ENCODE results near the gene CAV2.

Gene CAV2

DNA sequence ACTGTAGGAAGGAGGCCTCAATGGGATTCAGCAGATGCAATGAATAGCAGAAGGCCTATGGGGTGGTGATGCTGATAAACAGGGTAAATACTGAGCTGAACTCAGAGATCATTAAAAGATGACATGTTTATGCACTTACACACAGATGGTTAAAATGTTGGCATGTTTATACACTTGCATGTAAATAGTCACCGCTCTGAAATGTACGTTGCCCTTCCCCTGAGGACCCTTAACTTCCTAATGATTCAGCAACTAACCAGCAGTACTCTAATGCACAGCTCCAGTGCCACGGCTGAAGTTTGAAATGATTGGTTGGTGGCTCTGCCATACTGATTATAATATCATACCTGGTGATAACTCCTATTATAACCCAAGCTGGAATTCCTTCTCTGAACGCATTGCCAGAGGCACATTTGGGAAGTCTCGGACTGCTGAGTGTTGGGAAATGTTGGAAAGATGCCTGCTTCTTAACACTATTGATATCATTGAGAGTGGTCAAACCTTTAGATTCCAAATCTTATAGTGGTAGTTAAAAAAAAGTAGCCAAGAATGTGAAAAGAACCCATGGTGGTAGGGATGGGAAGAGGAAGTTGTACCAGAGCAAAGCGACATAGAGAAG lies 21.6 kb downstream of the CAV2 start:
- in situ Hi-C loops (cut with MboI; ENCODE audit: low pct_unique_long_range_greater_than_20kb, low sequenced_read_pairs, unreplicated experiment) = no loop called here
- TF ChIP-seq, protein P1, sequence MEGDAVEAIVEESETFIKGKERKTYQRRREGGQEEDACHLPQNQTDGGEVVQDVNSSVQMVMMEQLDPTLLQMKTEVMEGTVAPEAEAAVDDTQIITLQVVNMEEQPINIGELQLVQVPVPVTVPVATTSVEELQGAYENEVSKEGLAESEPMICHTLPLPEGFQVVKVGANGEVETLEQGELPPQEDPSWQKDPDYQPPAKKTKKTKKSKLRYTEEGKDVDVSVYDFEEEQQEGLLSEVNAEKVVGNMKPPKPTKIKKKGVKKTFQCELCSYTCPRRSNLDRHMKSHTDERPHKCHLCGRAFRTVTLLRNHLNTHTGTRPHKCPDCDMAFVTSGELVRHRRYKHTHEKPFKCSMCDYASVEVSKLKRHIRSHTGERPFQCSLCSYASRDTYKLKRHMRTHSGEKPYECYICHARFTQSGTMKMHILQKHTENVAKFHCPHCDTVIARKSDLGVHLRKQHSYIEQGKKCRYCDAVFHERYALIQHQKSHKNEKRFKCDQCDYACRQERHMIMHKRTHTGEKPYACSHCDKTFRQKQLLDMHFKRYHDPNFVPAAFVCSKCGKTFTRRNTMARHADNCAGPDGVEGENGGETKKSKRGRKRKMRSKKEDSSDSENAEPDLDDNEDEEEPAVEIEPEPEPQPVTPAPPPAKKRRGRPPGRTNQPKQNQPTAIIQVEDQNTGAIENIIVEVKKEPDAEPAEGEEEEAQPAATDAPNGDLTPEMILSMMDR (IDR thresholded peaks at IDR 0.05; ENCODE audit: extremely low read depth, insufficient read depth, missing control alignments) = no peak

DNA sequence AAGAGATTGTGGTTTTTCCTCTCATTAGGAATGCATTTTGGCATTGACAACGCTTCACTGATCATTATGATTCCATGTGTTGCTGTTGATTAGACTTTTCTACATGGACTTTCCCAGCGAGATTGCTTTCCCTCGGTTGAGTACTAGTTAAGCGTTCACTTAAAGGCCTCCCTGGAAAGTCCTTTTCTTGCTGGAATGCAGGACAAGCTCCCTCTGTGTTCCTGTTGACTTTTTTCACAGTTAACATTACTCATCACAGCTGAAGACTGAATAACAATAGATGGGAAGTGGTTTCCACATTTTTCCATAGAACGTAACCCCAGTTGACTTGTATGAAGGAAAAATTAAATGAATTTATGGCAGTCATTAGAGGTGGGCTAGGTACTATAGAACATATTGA lies 22.7 kb downstream of the CAV2 start:
- TF ChIP-seq, protein P1 (IDR thresholded peaks at IDR 0.05; ENCODE audit: extremely low read depth, insufficient read depth, missing control alignments) = no peak
- in situ Hi-C loops (cut with MboI; ENCODE audit: low pct_unique_long_range_greater_than_20kb, low sequenced_read_pairs, unreplicated experiment) = no loop called here

More for the DNA sequence above, 21.6 kb downstream of the CAV2 start:
- no peak for DNase-seq (ENCODE audit: low spot score)

DNA sequence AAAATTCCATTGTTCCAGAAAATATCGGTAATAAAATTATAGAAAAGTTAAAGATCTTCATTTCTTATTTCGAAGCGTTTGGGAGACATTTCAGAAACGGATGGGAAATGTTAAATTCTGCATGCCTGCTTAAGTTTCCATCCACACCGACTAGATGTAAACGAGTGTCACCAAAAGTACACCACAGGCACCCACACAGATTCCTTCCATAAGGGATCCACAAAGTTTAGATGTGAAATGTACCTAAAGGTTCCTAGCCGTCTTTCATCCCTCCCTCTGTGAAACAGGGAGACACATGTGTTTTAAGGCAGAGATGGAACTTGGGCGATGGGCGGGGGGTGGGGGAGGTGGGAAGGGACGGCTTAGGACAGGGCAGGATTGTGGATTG lies 24.7 kb downstream of the CAV2 start:
- DNase-seq (ENCODE audit: low spot score) = no peak
- TF ChIP-seq, protein P1 (IDR thresholded peaks at IDR 0.05; ENCODE audit: extremely low read depth, insufficient read depth, missing control alignments) = no peak
- in situ Hi-C loops (cut with MboI; ENCODE audit: low pct_unique_long_range_greater_than_20kb, low sequenced_read_pairs, unreplicated experiment) = no loop called here

More for the DNA sequence above, 22.7 kb downstream of the CAV2 start:
- DNase-seq (ENCODE audit: low spot score) = no peak

DNA sequence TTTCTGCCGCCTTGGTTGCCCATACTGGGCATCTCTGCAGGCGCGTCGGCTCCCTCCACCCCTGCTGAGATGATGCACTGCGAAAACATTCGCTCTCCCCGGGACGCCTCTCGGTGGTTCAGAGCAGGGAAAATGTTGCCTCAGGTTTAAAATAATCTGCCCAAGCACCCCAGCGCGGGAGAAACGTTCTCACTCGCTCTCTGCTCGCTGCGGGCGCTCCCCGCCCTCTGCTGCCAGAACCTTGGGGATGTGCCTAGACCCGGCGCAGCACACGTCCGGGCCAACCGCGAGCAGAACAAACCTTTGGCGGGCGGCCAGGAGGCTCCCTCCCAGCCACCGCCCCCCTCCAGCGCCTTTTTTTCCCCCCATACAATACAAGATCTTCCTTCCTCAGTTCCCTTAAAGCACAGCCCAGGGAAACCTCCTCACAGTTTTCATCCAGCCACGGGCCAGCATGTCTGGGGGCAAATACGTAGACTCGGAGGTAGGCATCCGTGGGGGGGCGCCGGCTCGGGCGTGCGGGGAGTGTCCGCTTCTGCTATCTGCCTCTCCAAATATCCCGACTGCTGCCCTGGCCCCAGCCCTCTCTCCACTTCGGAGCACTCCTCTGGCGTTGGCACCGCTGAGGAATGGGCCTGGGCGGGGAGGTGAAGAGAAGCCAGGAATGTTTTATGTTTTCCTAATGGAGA lies 25.2 kb downstream of the CAV2 start, which contains the start of gene CAV1:
TSS of gene CAV1 (plus strand) at position 428 of the 689 bp plus-strand sequence. CDS start at position 455, 27 bp downstream.
- TF ChIP-seq, protein P1 (IDR thresholded peaks at IDR 0.05; ENCODE audit: extremely low read depth, insufficient read depth, missing control alignments) = no peak
- in situ Hi-C loops (cut with MboI; ENCODE audit: low pct_unique_long_range_greater_than_20kb, low sequenced_read_pairs, unreplicated experiment) = no loop called here
- peak; percentile 53 for DNase-seq (ENCODE audit: low spot score)

DNA sequence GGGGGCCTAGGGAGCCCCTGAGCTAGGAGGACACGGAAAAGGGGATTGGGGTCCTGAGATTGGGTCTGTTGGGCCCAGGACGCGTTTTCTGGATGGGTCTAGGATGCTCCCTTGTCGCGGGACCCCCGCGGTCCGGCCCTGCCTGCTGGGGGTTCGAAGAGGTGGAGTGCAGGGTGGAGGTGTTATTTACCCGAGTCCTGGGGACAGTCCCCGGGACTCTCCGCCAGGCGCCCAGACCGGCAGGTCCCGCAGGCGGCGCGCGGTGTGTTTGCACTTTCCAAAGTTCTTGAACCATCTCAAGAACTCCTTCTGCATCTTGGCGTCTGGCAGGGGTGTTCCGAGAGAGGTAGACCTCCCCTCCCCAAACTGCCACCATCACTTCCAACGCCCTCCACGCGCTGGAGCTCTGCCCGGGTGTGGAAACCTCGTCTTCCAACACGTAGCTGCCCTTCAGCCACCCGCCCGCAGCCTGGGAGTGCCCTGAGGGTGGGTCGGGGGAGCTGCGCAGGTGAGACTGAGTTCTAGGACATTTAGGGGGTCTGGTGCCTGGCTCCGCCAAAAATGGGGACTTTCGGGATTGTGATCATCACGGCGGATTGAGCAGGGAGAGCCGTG lies 25.9 kb downstream of the CAV2 start:
- in situ Hi-C loops (cut with MboI; ENCODE audit: low pct_unique_long_range_greater_than_20kb, low sequenced_read_pairs, unreplicated experiment) = no loop called here
- peak; percentile 76 for DNase-seq (ENCODE audit: low spot score)
- TF ChIP-seq, protein P1 (IDR thresholded peaks at IDR 0.05; ENCODE audit: extremely low read depth, insufficient read depth, missing control alignments) = no peak

DNA sequence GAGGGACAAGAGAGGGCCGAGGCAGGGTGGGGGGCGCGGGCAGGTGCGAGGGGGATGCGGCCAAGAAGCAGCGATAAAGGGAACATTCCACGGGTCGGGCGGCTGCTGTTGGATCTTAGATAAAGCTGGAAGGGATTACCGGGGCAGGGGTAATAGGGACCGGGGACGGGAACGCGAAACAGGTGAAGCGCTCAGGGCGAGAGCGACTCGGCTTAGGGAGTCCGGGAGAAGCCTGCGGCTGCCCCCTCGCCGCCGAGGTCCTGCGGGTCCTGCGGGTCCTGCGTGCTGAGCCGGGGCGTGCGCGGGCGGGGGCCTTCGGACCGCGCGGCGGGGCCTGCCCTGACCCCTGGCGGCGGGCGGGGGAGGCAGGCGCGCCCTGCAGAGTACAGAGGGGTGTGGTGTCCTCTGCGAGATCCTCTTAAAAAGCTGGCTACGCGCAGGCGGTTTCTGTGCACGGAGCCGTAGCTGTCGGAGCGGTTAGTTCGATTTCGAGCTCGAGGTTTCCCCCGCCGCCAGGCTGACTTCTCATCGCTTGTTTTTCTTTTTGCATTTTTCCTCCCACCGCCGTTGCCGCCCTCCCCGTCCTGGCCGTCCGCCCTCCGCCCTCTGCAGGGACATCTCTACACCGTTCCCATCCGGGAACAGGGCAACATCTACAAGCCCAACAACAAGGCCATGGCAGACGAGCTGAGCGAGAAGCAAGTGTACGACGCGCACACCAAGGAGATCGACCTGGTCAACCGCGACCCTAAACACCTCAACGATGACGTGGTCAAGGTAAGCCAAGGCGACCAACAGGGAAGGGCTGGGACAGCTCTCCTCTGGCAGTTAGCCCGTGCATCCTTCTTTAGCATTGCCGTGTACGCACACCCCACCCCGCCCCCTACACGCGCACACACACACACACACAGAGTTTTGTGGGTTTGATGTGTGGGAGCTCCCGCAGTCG lies 26.6 kb downstream of the CAV2 start:
- DNase-seq (ENCODE audit: low spot score) = peak; percentile 91
- in situ Hi-C loops (cut with MboI; ENCODE audit: low pct_unique_long_range_greater_than_20kb, low sequenced_read_pairs, unreplicated experiment) = no loop called here

More for the DNA sequence above, 26.6 kb downstream of the CAV2 start:
- TF ChIP-seq, protein P1 (IDR thresholded peaks at IDR 0.05; ENCODE audit: extremely low read depth, insufficient read depth, missing control alignments) = peak; percentile 89
